WTC11 (cell line): ENCODE data around the gene MYO5C. TPM values are rescaled to one million over a fixed set of nuclear protein-coding genes. Genes with fewer than 3 reads are reported as not detected.

ENCODE experiments used
- ATAC-seq: fragments of 200-7000 bp; cut with Tn5 transposase; 2 replicates; pipeline ENCODE4 v1.10.0; 2021; ENCODE audit warnings: mild to moderate bottlenecking, moderate library complexity
- CTCF ChIA-PET: fragments of 300-600 bp; sonication (Branson Sonifier 250); formaldehyde crosslinking; loops from one replicate; lab custom pipeline; 2021; ENCODE audit warnings: antibody characterized with exemption; lab: Charles Lee
- POLR2A ChIA-PET: fragments of 350-600 bp; sonication (Branson Sonifier 250); formaldehyde crosslinking; loops from one replicate; lab custom pipeline; 2021; ENCODE audit warnings: antibody characterized with exemption; lab: Charles Lee
- DNase-seq: peaks from one replicate; pipeline ENCODE4 v3.0.0; 2021; ENCODE audit warnings: low spot score
- H3K27ac Mint-ChIP-seq: 2 replicates; pipeline ENCODE4 v1.8.0; 2021; ENCODE audit warnings: mixed read lengths
- H3K27me3 Mint-ChIP-seq: 2 replicates; pipeline ENCODE4 v1.8.0; 2021; ENCODE audit warnings: low read depth, mild to moderate bottlenecking, moderate library complexity, mixed read lengths
- H3K36me3 Mint-ChIP-seq: 2 replicates; pipeline ENCODE4 v1.8.0; 2021; ENCODE audit warnings: mixed read lengths
- H3K4me1 Mint-ChIP-seq: 2 replicates; pipeline ENCODE4 v1.8.0; 2022; ENCODE audit warnings: mixed read lengths
- H3K4me3 Mint-ChIP-seq: 2 replicates; pipeline ENCODE4 v1.8.0; 2021; ENCODE audit warnings: mild to moderate bottlenecking, moderate library complexity, mixed read lengths
- H3K9me3 Mint-ChIP-seq: 2 replicates; pipeline ENCODE4 v1.8.0; 2021; ENCODE audit warnings: mixed read lengths
- CREB1 ChIP-seq: sonication (generic); formaldehyde crosslinking; IDR thresholded peaks from 2 replicates; pipeline ENCODE4 v1.8.0; 2023; ENCODE audit warnings: mild to moderate bottlenecking, missing genetic modification reagents
- ELF4 ChIP-seq: sonication (generic); formaldehyde crosslinking; IDR thresholded peaks from 2 replicates; pipeline ENCODE4 v1.8.1; 2022; ENCODE audit warnings: low read depth, mild to moderate bottlenecking, moderate library complexity, missing genetic modification reagents
- EMX1 ChIP-seq: fragments of 250-450 bp; sonication (Bioruptor Pico); IDR thresholded peaks from 2 replicates; pipeline ENCODE4 v1.8.0; 2021; ENCODE audit warnings: mild to moderate bottlenecking
- ETV6 ChIP-seq: sonication (generic); formaldehyde crosslinking; IDR thresholded peaks from 2 replicates; pipeline ENCODE4 v1.8.1; 2022; ENCODE audit warnings: mild to moderate bottlenecking, missing genetic modification reagents
- FOXK1 ChIP-seq: sonication (generic); formaldehyde crosslinking; IDR thresholded peaks from 2 replicates; pipeline ENCODE4 v1.8.0; 2022; ENCODE audit warnings: mild to moderate bottlenecking, moderate library complexity, missing genetic modification reagents
- IRF2 ChIP-seq: sonication (generic); formaldehyde crosslinking; IDR thresholded peaks from 2 replicates; pipeline ENCODE4 v1.8.0; 2022; ENCODE audit warnings: low read depth, missing genetic modification reagents, borderline replicate concordance
- NR3C1 ChIP-seq: sonication (generic); formaldehyde crosslinking; conservative IDR thresholded peaks from 2 replicates; pipeline ENCODE4 v1.8.1; 2023; ENCODE audit warnings: low read depth, mild to moderate bottlenecking, missing genetic modification reagents
- RORB ChIP-seq: fragments of 250-450 bp; sonication (Bioruptor Pico); IDR thresholded peaks from 2 replicates; pipeline ENCODE4 v1.9.0; 2021; ENCODE audit warnings: mild to moderate bottlenecking
- SMAD4 ChIP-seq: sonication (generic); formaldehyde crosslinking; IDR thresholded peaks from 2 replicates; pipeline ENCODE4 v1.8.0; 2022; ENCODE audit warnings: mild to moderate bottlenecking, missing genetic modification reagents
- TEAD4 ChIP-seq: sonication (generic); formaldehyde crosslinking; IDR thresholded peaks from 2 replicates; pipeline ENCODE4 v1.8.0; 2022; ENCODE audit warnings: mild to moderate bottlenecking, missing genetic modification reagents
- ZNF138 ChIP-seq: sonication (generic); formaldehyde crosslinking; conservative IDR thresholded peaks from 2 replicates; pipeline ENCODE4 v1.8.1; 2022; ENCODE audit warnings: mild to moderate bottlenecking, moderate library complexity, missing genetic modification reagents
- ZNF416 ChIP-seq: fragments of 250-450 bp; sonication (Bioruptor Pico); IDR thresholded peaks from 2 replicates; pipeline ENCODE4 v1.9.0; 2021; ENCODE audit warnings: mild to moderate bottlenecking, inconsistent platforms
- ZNF671 ChIP-seq: fragments of 250-450 bp; sonication (Bioruptor Pico); IDR thresholded peaks from 2 replicates; pipeline ENCODE4 v1.8.0; 2021; ENCODE audit warnings: mild to moderate bottlenecking
- total RNA-seq: library from RNA; stranded (reverse); gene quantifications from 3 replicates; pipeline ENCODE4 v1.2.3, GENCODE V29; 2021
- TF ChIP-seq, protein P1 (sequence below): sonication (generic); formaldehyde crosslinking; IDR thresholded peaks from 2 replicates; pipeline ENCODE4 v1.8.0; 2022; ENCODE audit warnings: mild to moderate bottlenecking, missing genetic modification reagents
- TF ChIP-seq, protein P2 (sequence below): sonication (generic); formaldehyde crosslinking; IDR thresholded peaks from 2 replicates; pipeline ENCODE4 v1.8.1; 2023; ENCODE audit warnings: mild to moderate bottlenecking, missing genetic modification reagents, moderate library complexity
- TF ChIP-seq, protein P3 (sequence below): fragments of 250-450 bp; sonication (Bioruptor Pico); IDR thresholded peaks from 2 replicates; pipeline ENCODE4 v1.9.0; 2021; ENCODE audit warnings: mild to moderate bottlenecking
- TF ChIP-seq, protein P4 (sequence below): sonication (generic); formaldehyde crosslinking; IDR thresholded peaks from 2 replicates; pipeline ENCODE4 v1.8.0; 2023; ENCODE audit warnings: missing genetic modification reagents, mild to moderate bottlenecking, borderline replicate concordance
- TF ChIP-seq, protein P5 (sequence below): sonication (generic); formaldehyde crosslinking; IDR thresholded peaks from 2 replicates; pipeline ENCODE4 v1.8.1; 2023; ENCODE audit warnings: mild to moderate bottlenecking, moderate library complexity, missing genetic modification reagents
- TF ChIP-seq, protein P6 (sequence below): sonication (generic); formaldehyde crosslinking; IDR thresholded peaks from 2 replicates; pipeline ENCODE4 v1.8.1; 2023; ENCODE audit warnings: mild to moderate bottlenecking, missing genetic modification reagents
- TF ChIP-seq, protein P7 (sequence below): sonication (generic); formaldehyde crosslinking; IDR thresholded peaks from 2 replicates; pipeline ENCODE4 v1.8.1; 2023; ENCODE audit warnings: mild to moderate bottlenecking, missing genetic modification reagents

Gene MYO5C
- total RNA-seq, 1 experiment from 2014 or later: 25.3 TPM

DNA sequence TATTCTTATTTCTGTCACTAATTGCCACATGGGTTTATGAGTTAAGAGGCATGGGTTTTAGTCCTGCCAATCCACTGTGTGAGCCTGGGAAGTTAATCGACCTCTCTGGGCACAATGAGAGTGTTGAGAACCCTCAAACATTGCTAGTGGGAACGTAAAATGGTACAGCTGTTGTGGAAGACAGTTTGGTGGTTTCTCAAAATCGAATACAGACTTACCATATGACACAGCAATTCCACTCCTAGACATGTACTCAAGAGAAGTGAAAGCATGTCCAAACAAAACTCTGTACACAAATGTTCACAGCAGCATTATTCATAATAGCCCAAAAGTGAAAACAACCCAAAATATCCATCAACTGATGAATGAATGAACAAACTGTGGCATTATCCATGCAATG lies 98.7 kb downstream of the MYO5C start:
- ATAC-seq: no peak
- no peak for DNase-seq
- no peak overlapping the region for H3K27ac Mint-ChIP-seq
- POLR2A ChIA-PET: no interaction called here
- TF ChIP-seq ZNF138 (CRISPR knock-in tag) (no peak), FOXK1 (CRISPR knock-in tag) (no peak), ELF4 (CRISPR knock-in tag) (no peak), NR3C1 (CRISPR knock-in tag) (no peak), RORB (no peak), TEAD4 (CRISPR knock-in tag) (no peak), ZNF671 (CRISPR knock-in tag) (no peak), ZNF416 (CRISPR knock-in tag) (no peak), SMAD4 (CRISPR knock-in tag) (no peak), ETV6 (CRISPR knock-in tag) (no peak), CREB1 (no peak), IRF2 (CRISPR knock-in tag) (no peak), EMX1 (CRISPR knock-in tag) (no peak)
- TF ChIP-seq, protein P1, sequence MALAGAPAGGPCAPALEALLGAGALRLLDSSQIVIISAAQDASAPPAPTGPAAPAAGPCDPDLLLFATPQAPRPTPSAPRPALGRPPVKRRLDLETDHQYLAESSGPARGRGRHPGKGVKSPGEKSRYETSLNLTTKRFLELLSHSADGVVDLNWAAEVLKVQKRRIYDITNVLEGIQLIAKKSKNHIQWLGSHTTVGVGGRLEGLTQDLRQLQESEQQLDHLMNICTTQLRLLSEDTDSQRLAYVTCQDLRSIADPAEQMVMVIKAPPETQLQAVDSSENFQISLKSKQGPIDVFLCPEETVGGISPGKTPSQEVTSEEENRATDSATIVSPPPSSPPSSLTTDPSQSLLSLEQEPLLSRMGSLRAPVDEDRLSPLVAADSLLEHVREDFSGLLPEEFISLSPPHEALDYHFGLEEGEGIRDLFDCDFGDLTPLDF (CRISPR knock-in tag): no peak
- TF ChIP-seq, protein P2, sequence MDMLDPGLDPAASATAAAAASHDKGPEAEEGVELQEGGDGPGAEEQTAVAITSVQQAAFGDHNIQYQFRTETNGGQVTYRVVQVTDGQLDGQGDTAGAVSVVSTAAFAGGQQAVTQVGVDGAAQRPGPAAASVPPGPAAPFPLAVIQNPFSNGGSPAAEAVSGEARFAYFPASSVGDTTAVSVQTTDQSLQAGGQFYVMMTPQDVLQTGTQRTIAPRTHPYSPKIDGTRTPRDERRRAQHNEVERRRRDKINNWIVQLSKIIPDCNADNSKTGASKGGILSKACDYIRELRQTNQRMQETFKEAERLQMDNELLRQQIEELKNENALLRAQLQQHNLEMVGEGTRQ (CRISPR knock-in tag): no peak
- TF ChIP-seq, protein P3, sequence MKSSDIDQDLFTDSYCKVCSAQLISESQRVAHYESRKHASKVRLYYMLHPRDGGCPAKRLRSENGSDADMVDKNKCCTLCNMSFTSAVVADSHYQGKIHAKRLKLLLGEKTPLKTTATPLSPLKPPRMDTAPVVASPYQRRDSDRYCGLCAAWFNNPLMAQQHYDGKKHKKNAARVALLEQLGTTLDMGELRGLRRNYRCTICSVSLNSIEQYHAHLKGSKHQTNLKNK: no peak
- TF ChIP-seq, protein P4, sequence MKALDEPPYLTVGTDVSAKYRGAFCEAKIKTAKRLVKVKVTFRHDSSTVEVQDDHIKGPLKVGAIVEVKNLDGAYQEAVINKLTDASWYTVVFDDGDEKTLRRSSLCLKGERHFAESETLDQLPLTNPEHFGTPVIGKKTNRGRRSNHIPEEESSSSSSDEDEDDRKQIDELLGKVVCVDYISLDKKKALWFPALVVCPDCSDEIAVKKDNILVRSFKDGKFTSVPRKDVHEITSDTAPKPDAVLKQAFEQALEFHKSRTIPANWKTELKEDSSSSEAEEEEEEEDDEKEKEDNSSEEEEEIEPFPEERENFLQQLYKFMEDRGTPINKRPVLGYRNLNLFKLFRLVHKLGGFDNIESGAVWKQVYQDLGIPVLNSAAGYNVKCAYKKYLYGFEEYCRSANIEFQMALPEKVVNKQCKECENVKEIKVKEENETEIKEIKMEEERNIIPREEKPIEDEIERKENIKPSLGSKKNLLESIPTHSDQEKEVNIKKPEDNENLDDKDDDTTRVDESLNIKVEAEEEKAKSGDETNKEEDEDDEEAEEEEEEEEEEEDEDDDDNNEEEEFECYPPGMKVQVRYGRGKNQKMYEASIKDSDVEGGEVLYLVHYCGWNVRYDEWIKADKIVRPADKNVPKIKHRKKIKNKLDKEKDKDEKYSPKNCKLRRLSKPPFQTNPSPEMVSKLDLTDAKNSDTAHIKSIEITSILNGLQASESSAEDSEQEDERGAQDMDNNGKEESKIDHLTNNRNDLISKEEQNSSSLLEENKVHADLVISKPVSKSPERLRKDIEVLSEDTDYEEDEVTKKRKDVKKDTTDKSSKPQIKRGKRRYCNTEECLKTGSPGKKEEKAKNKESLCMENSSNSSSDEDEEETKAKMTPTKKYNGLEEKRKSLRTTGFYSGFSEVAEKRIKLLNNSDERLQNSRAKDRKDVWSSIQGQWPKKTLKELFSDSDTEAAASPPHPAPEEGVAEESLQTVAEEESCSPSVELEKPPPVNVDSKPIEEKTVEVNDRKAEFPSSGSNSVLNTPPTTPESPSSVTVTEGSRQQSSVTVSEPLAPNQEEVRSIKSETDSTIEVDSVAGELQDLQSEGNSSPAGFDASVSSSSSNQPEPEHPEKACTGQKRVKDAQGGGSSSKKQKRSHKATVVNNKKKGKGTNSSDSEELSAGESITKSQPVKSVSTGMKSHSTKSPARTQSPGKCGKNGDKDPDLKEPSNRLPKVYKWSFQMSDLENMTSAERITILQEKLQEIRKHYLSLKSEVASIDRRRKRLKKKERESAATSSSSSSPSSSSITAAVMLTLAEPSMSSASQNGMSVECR: no peak
- TF ChIP-seq, protein P5, sequence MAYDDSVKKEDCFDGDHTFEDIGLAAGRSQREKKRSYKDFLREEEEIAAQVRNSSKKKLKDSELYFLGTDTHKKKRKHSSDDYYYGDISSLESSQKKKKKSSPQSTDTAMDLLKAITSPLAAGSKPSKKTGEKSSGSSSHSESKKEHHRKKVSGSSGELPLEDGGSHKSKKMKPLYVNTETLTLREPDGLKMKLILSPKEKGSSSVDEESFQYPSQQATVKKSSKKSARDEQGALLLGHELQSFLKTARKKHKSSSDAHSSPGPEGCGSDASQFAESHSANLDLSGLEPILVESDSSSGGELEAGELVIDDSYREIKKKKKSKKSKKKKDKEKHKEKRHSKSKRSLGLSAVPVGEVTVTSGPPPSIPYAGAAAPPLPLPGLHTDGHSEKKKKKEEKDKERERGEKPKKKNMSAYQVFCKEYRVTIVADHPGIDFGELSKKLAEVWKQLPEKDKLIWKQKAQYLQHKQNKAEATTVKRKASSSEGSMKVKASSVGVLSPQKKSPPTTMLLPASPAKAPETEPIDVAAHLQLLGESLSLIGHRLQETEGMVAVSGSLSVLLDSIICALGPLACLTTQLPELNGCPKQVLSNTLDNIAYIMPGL (CRISPR knock-in tag): no peak
- TF ChIP-seq, protein P6, sequence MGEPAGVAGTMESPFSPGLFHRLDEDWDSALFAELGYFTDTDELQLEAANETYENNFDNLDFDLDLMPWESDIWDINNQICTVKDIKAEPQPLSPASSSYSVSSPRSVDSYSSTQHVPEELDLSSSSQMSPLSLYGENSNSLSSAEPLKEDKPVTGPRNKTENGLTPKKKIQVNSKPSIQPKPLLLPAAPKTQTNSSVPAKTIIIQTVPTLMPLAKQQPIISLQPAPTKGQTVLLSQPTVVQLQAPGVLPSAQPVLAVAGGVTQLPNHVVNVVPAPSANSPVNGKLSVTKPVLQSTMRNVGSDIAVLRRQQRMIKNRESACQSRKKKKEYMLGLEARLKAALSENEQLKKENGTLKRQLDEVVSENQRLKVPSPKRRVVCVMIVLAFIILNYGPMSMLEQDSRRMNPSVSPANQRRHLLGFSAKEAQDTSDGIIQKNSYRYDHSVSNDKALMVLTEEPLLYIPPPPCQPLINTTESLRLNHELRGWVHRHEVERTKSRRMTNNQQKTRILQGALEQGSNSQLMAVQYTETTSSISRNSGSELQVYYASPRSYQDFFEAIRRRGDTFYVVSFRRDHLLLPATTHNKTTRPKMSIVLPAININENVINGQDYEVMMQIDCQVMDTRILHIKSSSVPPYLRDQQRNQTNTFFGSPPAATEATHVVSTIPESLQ (CRISPR knock-in tag): no peak
- TF ChIP-seq, protein P7, sequence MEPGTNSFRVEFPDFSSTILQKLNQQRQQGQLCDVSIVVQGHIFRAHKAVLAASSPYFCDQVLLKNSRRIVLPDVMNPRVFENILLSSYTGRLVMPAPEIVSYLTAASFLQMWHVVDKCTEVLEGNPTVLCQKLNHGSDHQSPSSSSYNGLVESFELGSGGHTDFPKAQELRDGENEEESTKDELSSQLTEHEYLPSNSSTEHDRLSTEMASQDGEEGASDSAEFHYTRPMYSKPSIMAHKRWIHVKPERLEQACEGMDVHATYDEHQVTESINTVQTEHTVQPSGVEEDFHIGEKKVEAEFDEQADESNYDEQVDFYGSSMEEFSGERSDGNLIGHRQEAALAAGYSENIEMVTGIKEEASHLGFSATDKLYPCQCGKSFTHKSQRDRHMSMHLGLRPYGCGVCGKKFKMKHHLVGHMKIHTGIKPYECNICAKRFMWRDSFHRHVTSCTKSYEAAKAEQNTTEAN (CRISPR knock-in tag): no peak
- H3K9me3 Mint-ChIP-seq: no peaks in the 10 kb centered on the region
- CTCF ChIA-PET: interaction anchor here (1.0 to 1.9 kb wide), 2 partner anchors 11 to 13 kb away, joined by 5 to 8 read pairs; no protein-coding TSS in a partner anchor
- no peaks in the 10 kb centered on the region for H3K27me3 Mint-ChIP-seq
- no peaks in the 10 kb centered on the region for H3K4me1 Mint-ChIP-seq
- peaks cover 26% of the 10 kb centered on the region; the same call in 1 of the 2 replicates for H3K36me3 Mint-ChIP-seq
- H3K4me3 Mint-ChIP-seq: no peak overlapping the region
